ENCODE data around the gene ZNF536. TPM values are rescaled to one million over a fixed set of nuclear protein-coding genes. Genes with fewer than 3 reads are reported as not detected.

The ZNF536 gene
- total and polyA plus RNA-seq, 2 of the 4 experiments (the other 2 are of a cell fraction) = not detected

DNA sequence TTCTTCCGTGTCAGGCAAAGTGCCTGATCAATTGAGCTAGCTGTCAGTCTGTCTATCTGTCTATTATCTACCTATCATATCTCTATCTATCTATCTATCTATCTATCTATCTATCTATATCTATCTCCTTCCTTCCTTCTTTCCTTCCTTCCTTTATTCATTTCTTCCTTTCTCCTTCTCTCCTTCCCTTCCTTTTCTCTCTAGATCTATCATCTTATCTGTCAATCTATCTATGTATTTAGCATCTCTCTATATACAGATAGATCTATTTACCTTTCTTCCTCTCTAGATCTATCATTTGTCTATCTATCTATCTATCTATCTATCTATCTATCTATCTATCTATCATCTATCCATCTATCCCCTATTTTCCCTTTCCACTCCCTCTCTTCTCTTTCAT, 5.9 kb upstream of the ZNF536 start:
- H2BK15ac ChIP-seq (ENCODE audit: low read depth, low read length) = no peak overlapping the region
- no peak overlapping the region for H3K9ac ChIP-seq (ENCODE audit: low read depth, low read length)
- no peak overlapping the region for H2AK9ac ChIP-seq (replicated peaks; ENCODE audit: low read depth, low read length, poor library complexity)
- ChIA-PET CTCF (no interaction called here), POLR2A (ENCODE audit: unreplicated experiment) (no interaction called here)
- no peaks in the 10 kb centered on the region for H3K4me1 ChIP-seq (ENCODE audit: control insufficient read depth, insufficient read depth, low read length)
- no peaks in the 10 kb centered on the region for H4K20me1 ChIP-seq (ENCODE audit: insufficient read depth, low read length)
- no peak overlapping the region for H4K5ac ChIP-seq (ENCODE audit: low read depth, low read length)
- peaks cover 18% of the 10 kb centered on the region for H3K9me3 ChIP-seq (ENCODE audit: control insufficient read depth, insufficient read depth, low read length)
- no peak overlapping the region for H3K56ac ChIP-seq (ENCODE audit: extremely low read depth, insufficient read depth, low read length)
- intact Hi-C loops (cut with micrococcal nuclease) = no loop called here
- ATAC-seq (ENCODE audit: low read depth) = no peak
- in situ Hi-C loops (cut with MboI; ENCODE audit: low sequenced_read_pairs) = no loop called here
- no peak overlapping the region for H3K4ac ChIP-seq (ENCODE audit: low read depth, low read length)
- no peaks in the 10 kb centered on the region for H3K27me3 ChIP-seq (ENCODE audit: control insufficient read depth, insufficient read depth, low read length)
- no peak overlapping the region for H2BK120ac ChIP-seq (ENCODE audit: low read depth, low read length)
- no peak overlapping the region for H4K91ac ChIP-seq (ENCODE audit: insufficient read depth, low read depth, low read length)
- no peak overlapping the region for H3K14ac ChIP-seq (replicated peaks; ENCODE audit: low read depth, low read length)
- dilution Hi-C loops (cut with HindIII; ENCODE audit: low sequenced_read_pairs, unreplicated experiment) = no loop called here
- H4K8ac ChIP-seq (ENCODE audit: low read depth in 2 of 2, low read length in 2 of 2) = no peak overlapping the region
- no peaks in the 10 kb centered on the region for H3K36me3 ChIP-seq (ENCODE audit: control insufficient read depth, insufficient read depth, low read length)
- H3K27ac ChIP-seq (ENCODE audit: insufficient read depth, low read length) = no peak overlapping the region
- no peak overlapping the region for H2AFZ ChIP-seq (replicated peaks; ENCODE audit: low read length, poor library complexity)
- no peak for DNase-seq
- no peak overlapping the region for H2AK5ac ChIP-seq (ENCODE audit: low read depth, low read length)
- H3K79me1 ChIP-seq (ENCODE audit: low read depth in 1 of 2, low read length in 2 of 2) = no peaks in the 10 kb centered on the region
- 29% methylated on average over 1 of the region's 1 CpG; no CpG with 5 or more reads in 1 of the 2 experiments for WGBS, 2 experiments (ENCODE audit: extremely low coverage in 2 of 2, insufficient read length in 1 of 2)
- BruUV-seq (replicated peaks) = no TSS peak
- H3K4me2 ChIP-seq (ENCODE audit: low read depth, low read length) = no peak overlapping the region
- no peak overlapping the region for H3K23ac ChIP-seq (ENCODE audit: low read depth, low read length)
- no peaks in the 10 kb centered on the region for H3K9me1 ChIP-seq (ENCODE audit: insufficient read depth, low read length)
- H2BK5ac ChIP-seq (ENCODE audit: low read depth, low read length, poor library complexity, severe bottlenecking) = no peak overlapping the region
- no peak overlapping the region for H2BK20ac ChIP-seq (ENCODE audit: low read depth, low read length)
- TF ChIP-seq, protein P1, sequence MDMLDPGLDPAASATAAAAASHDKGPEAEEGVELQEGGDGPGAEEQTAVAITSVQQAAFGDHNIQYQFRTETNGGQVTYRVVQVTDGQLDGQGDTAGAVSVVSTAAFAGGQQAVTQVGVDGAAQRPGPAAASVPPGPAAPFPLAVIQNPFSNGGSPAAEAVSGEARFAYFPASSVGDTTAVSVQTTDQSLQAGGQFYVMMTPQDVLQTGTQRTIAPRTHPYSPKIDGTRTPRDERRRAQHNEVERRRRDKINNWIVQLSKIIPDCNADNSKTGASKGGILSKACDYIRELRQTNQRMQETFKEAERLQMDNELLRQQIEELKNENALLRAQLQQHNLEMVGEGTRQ (IDR thresholded peaks at IDR 0.05; ENCODE audit: low read depth, low read length) = no peak
- TF ChIP-seq RCOR1 (IDR thresholded peaks at IDR 0.05; ENCODE audit: insufficient replicate concordance, low read length) (no peak), ELK1 (IDR thresholded peaks at IDR 0.05; ENCODE audit: borderline replicate concordance, low read depth, low read length) (no peak), MAZ (IDR thresholded peaks at IDR 0.05; ENCODE audit: borderline replicate concordance, low read depth, low read length) (no peak), NFE2L2 (IDR thresholded peaks at IDR 0.05; ENCODE audit: low read depth, low read length) (no peak), MXI1 (IDR thresholded peaks at IDR 0.05; ENCODE audit: borderline replicate concordance, low read depth, low read length) (no peak), BHLHE40 (IDR thresholded peaks at IDR 0.05; ENCODE audit: low read depth, low read length) (no peak)
- H3K4me3 ChIP-seq (ENCODE audit: insufficient read depth, low read depth, low read length) = no peak overlapping the region
- H3K18ac ChIP-seq (ENCODE audit: low read depth, low read length) = no peak overlapping the region

Data from IMR-90 (cell line).